GM10847 (cell line): ENCODE measurements around the gene CGRRF1.

Experiments
- POLR2A ChIP-seq: IDR thresholded peaks from 2 replicates; pipeline ENCODE4 v1.6.1; 2011; ENCODE audit not compliant: insufficient read length; ENCODE audit errors: extremely low read depth

The CGRRF1 gene

DNA sequence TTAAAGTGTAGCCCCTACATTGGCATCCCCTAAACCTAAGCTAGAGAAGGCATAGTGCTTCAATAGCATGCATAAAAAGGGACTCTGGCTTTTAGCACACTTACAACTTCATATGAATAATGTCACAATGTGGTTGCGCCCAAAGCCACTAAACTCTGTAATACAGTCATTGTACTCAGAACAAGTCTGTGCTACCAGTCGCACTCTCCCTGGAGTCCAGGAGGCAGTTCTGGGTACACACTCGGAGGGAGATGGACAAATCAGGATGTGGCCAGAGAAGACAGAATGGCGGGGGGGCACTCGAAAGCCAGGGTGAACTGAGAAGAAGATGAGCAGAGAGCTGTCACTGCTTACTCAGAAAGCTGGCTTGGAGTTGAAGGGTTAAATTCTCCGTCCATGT, 67.8 kb downstream of the CGRRF1 start:
- no peak for TF ChIP-seq POLR2A

DNA sequence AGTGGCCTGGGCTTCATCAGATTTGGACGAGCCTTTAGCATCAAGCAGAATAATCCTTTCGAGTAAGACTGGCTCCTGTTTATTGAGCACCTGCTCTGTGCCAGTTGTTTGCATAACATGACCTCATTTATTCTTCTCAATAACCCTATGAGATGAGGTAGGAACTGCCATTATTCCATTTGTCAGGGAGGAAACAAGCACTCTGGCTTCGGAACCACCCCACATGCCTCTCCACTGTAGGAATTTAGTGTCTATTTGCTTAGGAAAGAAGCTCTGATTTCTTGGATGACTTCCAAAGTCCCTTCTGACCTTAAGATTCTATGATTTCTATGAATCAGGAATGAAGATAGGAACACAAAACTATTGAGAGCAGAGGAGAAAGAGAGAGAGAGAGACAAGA, 68.3 kb downstream of the CGRRF1 start:
- no peak for TF ChIP-seq POLR2A

DNA sequence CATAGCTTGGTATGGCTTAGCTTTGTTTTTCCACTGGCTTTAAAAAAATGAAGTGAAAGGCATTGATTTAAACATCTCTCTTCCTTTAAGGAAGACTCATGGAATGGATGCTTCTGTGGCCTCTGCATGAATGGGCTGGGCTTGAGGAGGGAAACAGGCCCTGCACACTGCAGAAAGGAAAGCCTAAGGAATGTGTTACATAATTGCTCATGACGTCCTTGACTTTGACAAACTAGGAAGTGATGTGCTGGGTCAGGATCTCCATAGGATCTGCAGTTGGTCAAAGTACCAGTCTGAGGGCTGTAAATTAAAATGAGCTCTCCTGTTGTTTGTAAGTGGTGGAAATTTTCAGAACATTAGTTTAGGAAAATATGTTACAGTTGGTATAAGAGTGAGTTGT, 69.9 kb downstream of the CGRRF1 start:
- no peak for TF ChIP-seq POLR2A

DNA sequence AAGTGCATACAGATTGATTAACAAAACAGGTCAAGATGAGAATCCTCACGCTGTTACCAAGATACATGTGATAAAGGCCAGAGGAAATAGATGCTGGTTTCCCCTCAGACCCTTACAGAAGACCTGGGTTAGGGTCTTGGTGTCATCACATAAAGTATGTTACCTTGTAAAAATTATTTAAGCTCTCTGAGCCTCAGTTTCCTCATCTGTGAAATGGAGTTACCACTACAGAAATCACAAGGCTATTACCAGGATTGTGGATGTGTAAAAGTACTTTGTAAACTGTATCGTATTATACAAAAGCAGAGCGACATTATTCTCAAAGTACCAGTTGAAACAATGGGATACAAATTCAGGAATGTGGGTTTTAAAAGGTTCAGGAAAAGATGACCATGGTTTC, 71.2 kb downstream of the CGRRF1 start:
- TF ChIP-seq POLR2A: no peak

DNA sequence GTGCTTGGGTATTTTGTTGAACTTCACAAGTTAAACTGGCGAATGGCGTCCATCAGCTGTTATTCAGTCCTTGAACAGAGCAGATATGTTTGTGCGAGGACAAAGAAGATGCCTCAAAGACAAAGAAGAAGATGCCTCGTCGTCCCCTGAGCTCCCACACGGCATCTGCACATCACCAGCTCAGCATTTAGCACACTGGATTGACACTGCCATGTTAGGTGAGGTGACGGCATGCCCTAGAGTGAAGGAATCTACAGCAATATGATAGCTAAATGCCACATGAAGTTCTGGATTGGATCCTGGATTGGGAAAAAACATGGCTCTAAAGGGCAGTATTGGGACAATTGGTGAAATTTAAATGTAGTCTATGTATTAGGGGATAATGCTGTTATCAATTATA, 72.6 kb downstream of the CGRRF1 start:
- no peak for TF ChIP-seq POLR2A

DNA sequence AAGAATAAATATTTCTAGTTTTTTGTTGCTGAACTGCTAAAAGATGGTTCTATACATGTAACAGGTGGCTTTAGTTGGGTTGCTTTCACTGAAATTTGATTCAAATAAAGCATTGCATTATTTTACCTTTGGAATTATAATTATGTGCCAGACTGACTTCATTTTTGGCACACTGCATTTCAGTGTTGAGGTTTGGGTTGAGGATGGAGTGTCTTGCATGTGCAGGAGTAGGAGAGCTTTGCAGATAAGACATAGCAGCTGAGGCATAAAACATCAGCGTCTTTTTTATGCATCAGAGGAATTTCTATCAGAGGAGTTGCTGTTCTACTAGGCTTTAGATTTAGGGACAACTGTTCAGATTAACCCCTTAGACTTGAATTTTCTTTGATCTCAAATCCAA, 74.4 kb downstream of the CGRRF1 start:
- no peak for TF ChIP-seq POLR2A

DNA sequence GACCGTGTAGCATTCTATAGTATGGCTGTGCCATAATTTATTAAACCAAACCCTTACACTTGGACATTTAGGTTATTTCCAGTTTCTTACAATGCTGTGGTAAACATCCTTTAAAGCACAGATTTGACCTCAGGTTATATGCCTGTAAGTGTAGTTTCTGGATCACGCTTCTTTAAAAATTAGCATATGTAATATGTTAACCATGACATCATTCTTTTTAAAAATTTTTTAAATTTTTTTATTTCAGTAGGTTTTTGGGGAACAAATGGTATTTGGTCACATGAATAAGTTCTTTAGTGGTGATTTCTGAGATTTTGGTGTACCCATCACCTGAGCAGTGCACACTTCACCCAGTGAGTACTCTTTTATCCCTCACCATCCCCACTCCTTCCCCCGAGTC, 75.5 kb downstream of the CGRRF1 start:
- TF ChIP-seq POLR2A: no peak
